Measurements from ENCODE around the gene KRT7. TPM values are rescaled to one million over a fixed set of nuclear protein-coding genes. Genes with fewer than 3 reads are reported as not detected.
"Not testable (repeated sequence)": the region's sequence is repeated elsewhere in the genome, so short reads cannot be mapped to it uniquely, and the experiment has no call there.

Gene KRT7
- total and polyA plus RNA-seq, 9 of the 15 experiments (the other 6 are each of a cell fraction or from before 2014, with no cell fraction given) = 1.4 TPM; not detected in 8

DNA sequence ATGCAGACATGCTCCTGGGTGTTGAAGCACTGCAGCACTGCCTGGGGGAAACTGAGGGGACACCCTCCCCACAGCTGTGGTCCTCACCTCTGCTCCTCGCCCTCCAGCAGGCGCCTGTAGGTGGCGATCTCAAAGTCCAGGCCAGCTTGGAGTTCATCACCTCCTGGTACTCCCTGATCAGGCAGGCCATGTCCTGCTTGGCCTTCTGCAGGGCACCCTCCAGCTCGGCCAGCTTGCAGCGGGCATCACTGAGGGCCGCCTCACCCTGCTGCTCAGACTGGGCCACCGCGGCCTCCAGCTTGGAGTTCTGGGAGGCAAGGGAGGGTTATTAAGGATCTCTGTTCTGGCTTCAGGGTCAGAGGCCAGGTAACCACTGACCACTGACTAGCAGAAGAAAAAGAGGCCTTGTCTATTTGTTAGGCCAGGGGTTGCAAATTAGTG is 19.2 kb downstream of the KRT7 start:
- H3K79me2 ChIP-seq (ENCODE audit: control insufficient read depth, insufficient read depth, low read length); FAIRE-seq; H3K4me1 ChIP-seq (replicated peaks in 1 of 2; ENCODE audit: control insufficient read depth in 2 of 2, insufficient read depth in 2 of 2, low read length in 2 of 2); H2AFZ ChIP-seq (ENCODE audit: low read depth, low read length); intact Hi-C loops (cut with micrococcal nuclease); CTCF ChIA-PET (ENCODE audit: low intra/inter-chr PET ratio); H3K4me3 ChIP-seq; H3K36me3 ChIP-seq (ENCODE audit: control insufficient read depth, insufficient read depth, low read length); H3K9me1 ChIP-seq (ENCODE audit: control insufficient read depth, insufficient read depth, low read length); H3K9me3 ChIP-seq (replicated peaks; ENCODE audit: control insufficient read depth, insufficient read depth, low read depth, low read length); H3K4me2 ChIP-seq (ENCODE audit: insufficient read depth, low read length); H3K9ac ChIP-seq (ENCODE audit: insufficient read depth in 1 of 2, low read depth in 2 of 2, low read length in 2 of 2); in situ Hi-C loops (cut with MboI); BruUV-seq (replicated peaks); H3K27ac ChIP-seq (ENCODE audit: extremely low read depth, low read depth, low read length): not testable (repeated sequence)
- TF ChIP-seq, protein P1, sequence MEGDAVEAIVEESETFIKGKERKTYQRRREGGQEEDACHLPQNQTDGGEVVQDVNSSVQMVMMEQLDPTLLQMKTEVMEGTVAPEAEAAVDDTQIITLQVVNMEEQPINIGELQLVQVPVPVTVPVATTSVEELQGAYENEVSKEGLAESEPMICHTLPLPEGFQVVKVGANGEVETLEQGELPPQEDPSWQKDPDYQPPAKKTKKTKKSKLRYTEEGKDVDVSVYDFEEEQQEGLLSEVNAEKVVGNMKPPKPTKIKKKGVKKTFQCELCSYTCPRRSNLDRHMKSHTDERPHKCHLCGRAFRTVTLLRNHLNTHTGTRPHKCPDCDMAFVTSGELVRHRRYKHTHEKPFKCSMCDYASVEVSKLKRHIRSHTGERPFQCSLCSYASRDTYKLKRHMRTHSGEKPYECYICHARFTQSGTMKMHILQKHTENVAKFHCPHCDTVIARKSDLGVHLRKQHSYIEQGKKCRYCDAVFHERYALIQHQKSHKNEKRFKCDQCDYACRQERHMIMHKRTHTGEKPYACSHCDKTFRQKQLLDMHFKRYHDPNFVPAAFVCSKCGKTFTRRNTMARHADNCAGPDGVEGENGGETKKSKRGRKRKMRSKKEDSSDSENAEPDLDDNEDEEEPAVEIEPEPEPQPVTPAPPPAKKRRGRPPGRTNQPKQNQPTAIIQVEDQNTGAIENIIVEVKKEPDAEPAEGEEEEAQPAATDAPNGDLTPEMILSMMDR (IDR thresholded peaks at IDR 0.05 in 2 of 3, conservative IDR thresholded peaks at IDR 0.05 in 1 of 3; ENCODE audit: insufficient read depth in 2 of 3, low read depth in 1 of 3, low read length in 3 of 3) = peak; percentile 28 to 50 (median 30); a peak in 4 of 6 replicates
- peak; percentile 15 for TF ChIP-seq ZFP36 (IDR thresholded peaks at IDR 0.05; ENCODE audit: low read depth, low read length, partially characterized antibody)
- DNase-seq (ENCODE audit: extremely low read depth in 1 of 4, low spot score in 3 of 4) = peak in 2 of 4 experiments; percentile 21 to 25
- POLR2A ChIA-PET = interaction anchor here (0.7 to 1.1 kb wide), 3 partner anchors 11 to 213 kb away, joined by 3 to 4 read pairs (median 3); no protein-coding TSS in a partner anchor
- WGBS (ENCODE audit: insufficient coverage, low coverage, missing lambda C conversion rate) = 0% methylated on average over 8 of the region's 8 CpGs
- peak; percentile 66 for ATAC-seq
- Histone ChIP-seq H4K20me1 (replicated peaks; ENCODE audit: control insufficient read depth, insufficient read depth, low read length) (0 out of 2 replicates have a peak, but pooled peaks cover 11% of the 10 kb centered on the region), H3K27me3 (ENCODE audit: control insufficient read depth in 2 of 2, insufficient read depth in 2 of 2, low read length in 2 of 2) (peaks cover 31 to 70% of the 10 kb centered on the region in 2 experiments)

Data from K562 (cell line).